HG03354 (cell line): ENCODE measurements around the gene SRPRB.
"Not testable (repeated sequence)": the region's sequence is repeated elsewhere in the genome, so short reads cannot be mapped to it uniquely, and the experiment has no call there.

Experiments
- ATAC-seq: cut with Tn5 transposase; IDR thresholded peaks from one replicate; pipeline ENCODE4 v1.9.1; 2021; ENCODE audit warnings: mild to moderate bottlenecking; ENCODE audit not compliant: unreplicated experiment, poor library complexity, severe bottlenecking

The SRPRB gene

GRCh38 chr3:133776794-133777438, 28.7 kb upstream of the SRPRB start:
- ATAC-seq = no peak

GRCh38 chr3:133777807-133778568, 27.6 kb upstream of the SRPRB start:
- no peak for ATAC-seq

- ATAC-seq = no peak
Measured at GRCh38 chr3:133779626-133780203, 25.9 kb upstream of the SRPRB start.

GRCh38 chr3:133780756-133781155, 24.9 kb upstream of the SRPRB start:
- ATAC-seq = not testable (repeated sequence)

GRCh38 chr3:133781570-133781969, 24.0 kb upstream of the SRPRB start:
- ATAC-seq = no peak

GRCh38 chr3:133782454-133782853, 23.2 kb upstream of the SRPRB start:
- ATAC-seq = no peak

- no peak for ATAC-seq
Measured at GRCh38 chr3:133783762-133784161, 21.9 kb upstream of the SRPRB start.

- ATAC-seq = no peak
Measured at GRCh38 chr3:133788024-133788423, 17.6 kb upstream of the SRPRB start.

GRCh38 chr3:133792171-133792763, 13.3 kb upstream of the SRPRB start:
- no peak for ATAC-seq

GRCh38 chr3:133797396-133798105, 8.1 kb upstream of the SRPRB start:
- ATAC-seq = no peak

GRCh38 chr3:133799794-133800585, 5.6 kb upstream of the SRPRB start:
- ATAC-seq = no peak

- ATAC-seq = no peak
Measured at GRCh38 chr3:133803469-133803868, 2.1 kb upstream of the SRPRB start.

GRCh38 chr3:133804896-133805295, 719 bp upstream of the SRPRB start:
- no peak for ATAC-seq

GRCh38 chr3:133805384-133805701, 272 bp upstream of the SRPRB start:
- ATAC-seq = no peak

- ATAC-seq = no peak
Measured at GRCh38 chr3:133812872-133813271, 7.3 kb downstream of the SRPRB start.

- no peak for ATAC-seq
Measured at GRCh38 chr3:133815386-133815785, 9.8 kb downstream of the SRPRB start.

- ATAC-seq = no peak
Measured at GRCh38 chr3:133820129-133820528, 14.5 kb downstream of the SRPRB start.

- no peak for ATAC-seq
Measured at GRCh38 chr3:133820889-133821675, 15.5 kb downstream of the SRPRB start.
